ENCODE data around the gene EPHA3.

EPHA3 gene

DNA sequence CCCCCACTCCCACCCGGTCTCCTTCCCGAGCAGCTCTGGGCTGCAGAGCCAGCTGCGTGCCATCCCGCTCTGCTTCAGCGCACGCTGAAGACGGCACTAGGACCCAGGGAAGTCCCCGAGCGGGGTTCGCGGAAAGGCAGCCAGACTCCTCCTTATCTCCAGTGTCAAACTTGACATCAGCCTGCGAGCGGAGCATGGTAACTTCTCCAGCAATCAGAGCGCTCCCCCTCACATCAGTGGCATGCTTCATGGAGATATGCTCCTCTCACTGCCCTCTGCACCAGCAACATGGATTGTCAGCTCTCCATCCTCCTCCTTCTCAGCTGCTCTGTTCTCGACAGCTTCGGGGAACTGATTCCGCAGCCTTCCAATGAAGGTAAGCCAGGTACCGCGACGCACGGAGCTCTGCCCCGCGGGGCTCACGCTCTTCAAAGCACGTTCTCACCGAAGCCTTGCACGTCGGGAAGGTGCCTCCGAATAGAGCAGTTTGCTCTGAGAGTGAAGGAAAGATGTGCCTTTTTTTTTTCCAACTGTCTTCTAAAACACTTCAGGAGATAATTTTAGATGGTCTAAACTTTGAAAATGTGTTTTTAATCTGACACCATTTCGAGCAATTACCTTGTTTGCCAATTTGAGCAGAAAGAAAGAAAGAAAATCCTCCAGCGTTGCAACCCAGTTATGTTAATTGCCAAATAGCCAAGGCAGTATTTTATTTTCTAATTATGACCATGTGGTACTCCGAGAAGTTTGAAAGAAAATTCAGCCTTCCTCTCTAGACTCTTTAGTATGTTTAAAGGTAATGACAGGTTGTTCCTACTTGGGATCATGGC is at the start of gene EPHA3:
Gene EPHA3 (plus strand): TSS at position 161 of the 830 bp plus-strand sequence. CDS start 128 bp downstream, at position 289.
- DNase-seq (ENCODE audit: low read depth) = no peak

DNA sequence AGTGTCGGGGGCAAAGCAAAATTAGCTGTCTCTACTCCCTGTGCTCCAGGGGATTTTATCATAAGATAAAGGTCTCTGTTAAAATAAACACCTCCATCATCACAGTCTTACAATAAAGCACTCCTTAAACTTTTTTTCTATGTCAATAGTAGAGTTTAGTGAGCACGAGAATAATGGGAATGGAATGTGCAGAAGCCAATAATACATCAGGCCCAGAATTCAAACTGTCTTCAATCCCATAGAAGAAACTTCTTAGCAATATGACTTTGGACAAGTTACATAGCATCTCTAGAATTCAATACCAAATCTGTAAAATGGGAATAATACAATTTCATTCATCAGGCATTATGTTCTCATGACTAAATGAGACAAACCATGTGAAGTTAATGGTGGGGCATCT is 49.0 kb upstream of the EPHA3 start:
- no peak for DNase-seq (ENCODE audit: low read depth)

DNA sequence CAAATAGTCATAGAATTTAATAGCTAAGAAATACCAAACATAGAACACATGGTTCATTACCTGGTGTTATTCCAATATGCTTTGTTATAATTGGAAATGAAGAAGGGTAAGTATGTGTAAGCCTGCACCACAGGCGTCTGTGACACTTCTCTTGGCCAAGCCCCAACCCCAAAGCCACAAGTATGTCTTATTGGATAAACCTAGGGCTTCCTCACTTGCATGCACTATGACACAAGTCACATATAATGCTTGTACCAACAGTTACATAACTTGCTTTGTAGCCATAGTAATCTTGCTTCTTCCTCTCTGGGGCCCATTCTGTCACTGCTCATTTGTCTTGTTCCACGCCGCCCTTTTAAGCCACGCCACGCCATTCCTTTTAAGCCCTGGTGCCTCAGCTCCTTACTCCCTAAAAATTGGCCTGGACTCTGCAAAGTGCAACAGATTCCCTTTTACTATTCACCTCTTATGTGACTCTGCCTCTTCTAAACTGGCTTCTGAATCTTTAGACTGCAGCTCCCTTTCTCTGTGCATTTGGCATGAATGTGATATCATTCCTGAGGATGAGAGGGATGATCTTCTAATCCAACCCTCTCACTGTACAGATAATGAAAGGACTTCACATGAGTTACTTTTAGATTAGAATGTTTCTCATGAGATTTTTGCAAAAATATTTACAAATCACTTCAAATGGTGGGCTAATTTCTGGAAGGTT is 48.1 kb upstream of the EPHA3 start:
- no peak for DNase-seq (ENCODE audit: low read depth)

DNA sequence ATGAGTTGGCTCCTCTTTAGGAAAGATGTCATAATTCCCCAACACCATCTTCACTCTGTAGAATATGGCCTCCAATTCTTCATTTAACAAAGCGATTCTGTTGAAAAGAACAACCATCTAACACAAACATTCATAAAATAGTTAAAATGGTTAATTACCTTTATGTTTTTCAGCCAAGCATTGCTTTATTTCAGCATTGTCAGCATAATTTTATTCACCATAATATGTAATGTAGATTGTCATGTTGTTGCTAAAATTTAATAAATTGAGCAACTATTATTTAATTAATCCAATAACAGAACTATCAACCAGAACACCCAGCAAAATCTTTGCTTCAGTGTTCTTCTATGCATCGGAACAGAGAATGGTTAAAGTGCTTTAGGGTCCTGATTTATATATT is 46.2 kb upstream of the EPHA3 start:
- DNase-seq (ENCODE audit: low read depth) = no peak

DNA sequence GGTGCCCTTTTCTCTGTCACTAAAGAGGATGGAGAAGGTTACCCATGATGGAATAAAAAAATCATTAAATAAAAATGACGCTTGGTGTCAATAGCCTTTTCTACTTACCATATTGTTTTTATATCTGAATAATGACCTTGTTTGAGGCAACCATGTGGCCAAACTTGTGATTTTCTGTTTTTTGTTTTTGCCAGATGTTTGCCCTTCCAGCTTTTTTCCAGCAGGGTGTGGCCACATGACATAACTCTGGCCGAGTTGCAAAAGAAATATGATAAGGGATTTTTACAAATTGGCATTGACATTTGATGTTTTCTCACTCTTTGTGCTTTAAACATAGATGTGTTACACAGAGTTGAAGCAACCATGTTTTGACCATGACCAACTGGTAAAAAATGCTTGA is 39.7 kb upstream of the EPHA3 start:
- DNase-seq (ENCODE audit: low read depth) = no peak

DNA sequence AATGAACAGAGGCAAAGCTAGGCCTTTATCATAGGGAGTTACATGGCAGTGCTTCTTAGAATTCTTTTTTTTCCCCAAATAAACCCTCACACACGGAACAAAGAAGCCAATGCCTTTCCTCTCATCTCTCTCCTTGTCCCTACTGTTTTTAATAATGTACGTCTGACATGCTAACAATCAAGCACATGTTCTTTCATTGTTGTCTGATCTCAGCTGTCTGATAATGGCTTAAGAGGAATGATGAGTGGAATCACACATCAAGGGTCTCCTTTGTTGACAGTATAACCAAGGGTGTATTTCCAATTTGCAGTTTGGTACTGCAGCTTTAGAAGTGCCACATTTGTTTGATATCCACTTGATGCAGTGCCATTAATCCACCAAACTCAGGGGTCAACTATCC is 34.8 kb upstream of the EPHA3 start:
- DNase-seq (ENCODE audit: low read depth) = no peak

DNA sequence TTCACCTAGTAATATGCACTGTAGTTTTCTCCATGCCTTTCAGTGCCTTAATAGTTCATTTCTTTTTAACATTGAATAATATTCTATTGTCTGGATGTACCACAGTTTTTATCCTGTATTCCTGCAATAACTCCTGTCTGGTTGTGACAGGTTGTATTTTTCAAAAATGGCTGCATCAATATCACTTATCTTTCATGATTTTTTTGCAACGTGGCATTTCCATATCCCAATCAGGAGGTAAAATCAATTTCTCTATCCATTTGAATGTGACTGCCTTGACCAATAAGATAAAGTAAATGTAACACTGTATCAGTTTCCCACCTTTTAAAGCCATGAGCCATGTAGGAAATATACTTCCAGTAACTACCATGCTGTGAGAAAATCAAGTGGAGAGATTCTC is 27.5 kb upstream of the EPHA3 start:
- no peak for DNase-seq (ENCODE audit: low read depth)

DNA sequence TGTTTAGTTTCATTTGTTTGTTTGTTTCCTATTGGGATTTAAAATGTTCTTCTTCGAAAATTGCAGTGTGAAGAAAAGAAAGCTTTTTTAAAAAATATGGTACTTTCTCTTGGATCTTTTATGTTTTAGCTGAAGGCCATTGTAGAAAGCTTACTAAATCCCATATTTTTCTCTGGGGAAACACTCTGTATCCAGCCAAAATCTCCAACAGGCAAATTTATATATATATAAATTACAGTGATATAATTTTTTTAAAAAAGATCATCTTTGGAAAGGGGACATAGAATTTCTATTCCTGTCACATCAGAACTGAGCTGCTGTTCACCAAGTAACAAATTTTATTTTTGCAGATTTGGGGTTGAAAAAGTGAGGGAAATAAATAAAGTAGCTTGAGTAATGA is 19.6 kb upstream of the EPHA3 start:
- no peak for DNase-seq (ENCODE audit: low read depth)

DNA sequence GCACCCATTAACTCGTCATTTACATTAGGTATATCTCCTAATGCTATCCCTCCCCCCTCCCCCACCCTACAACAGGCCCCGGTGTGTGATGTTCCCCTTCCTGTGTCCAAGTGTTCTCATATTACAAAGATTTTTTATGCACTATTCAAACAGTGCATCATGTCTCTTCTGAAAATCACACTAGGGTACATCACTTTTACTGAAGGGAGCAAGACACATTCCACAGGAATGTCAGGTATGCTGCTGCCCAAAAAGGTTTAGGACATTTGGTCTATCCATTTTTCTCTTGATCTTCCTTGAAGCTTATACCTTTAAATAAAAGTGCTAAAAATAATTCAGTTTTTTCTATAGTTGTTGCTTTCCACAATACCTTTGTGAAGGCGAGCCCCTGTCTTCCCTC is 9.2 kb upstream of the EPHA3 start:
- no peak for DNase-seq (ENCODE audit: low read depth)

DNA sequence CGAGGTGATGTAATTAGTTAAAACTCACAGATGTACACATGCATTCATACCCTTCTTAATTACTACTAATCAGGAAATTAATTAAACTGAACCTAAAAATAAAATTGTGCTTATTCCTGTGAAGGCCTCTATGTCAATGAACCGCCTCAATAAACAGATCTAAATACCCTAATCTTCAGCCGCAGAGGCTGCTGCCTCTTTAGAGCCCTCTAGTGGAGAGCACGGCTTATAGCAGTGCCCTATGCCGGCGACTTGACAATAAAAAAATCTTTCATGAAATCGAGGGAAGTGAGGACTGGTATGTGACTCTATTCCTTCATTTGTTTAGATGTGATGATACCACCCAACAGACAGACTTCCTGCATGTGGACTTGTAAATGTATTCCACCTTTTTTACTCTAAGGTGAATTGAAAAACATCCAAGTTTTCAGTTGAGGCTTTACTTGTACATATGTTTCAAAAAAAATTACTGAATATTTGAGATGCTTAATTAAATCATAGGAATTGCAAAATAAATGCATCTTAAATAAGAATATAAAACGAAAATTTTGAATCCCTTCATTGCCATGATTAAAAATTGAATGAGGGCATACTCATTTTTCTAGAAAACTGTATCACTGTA is 8.3 kb upstream of the EPHA3 start:
- no peak for DNase-seq (ENCODE audit: low read depth)

DNA sequence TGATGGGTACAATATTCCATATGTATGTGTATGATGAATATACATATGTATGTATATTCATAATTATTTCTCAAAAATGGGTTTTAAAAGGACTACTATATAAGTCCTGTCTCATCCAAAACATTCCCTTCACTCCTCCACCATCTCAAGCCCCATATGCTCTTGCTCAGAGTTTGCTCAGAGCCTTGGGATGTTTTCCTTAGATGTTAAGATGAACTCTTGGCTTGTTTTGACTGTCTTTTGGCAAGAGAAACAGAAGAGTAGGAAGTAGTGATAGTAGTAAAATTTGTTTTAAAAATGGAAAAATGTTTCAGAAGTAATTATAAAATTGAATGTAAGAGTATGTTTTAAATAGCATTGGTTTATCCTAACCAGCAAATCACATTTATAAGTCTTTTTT is 6.2 kb upstream of the EPHA3 start:
- DNase-seq (ENCODE audit: low read depth) = no peak

DNA sequence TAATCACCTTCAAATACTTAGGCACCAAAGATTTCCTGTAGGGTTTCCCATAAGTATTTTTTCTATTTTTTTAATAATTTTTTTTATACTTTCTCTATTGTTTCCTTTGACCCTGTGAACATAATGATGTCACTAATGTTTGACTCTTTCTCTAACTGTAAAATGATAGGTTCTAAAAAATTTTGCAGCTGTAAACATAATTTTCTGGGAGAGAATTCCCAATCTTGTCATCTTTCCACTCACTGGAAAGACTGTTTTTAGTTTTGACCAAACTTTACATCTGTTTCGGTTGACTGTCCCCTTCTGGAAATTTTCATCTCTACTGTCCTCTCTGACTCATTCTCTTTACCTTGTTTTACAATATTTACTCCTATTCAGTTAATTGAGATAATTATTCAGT is 5.5 kb upstream of the EPHA3 start:
- DNase-seq (ENCODE audit: low read depth) = no peak

DNA sequence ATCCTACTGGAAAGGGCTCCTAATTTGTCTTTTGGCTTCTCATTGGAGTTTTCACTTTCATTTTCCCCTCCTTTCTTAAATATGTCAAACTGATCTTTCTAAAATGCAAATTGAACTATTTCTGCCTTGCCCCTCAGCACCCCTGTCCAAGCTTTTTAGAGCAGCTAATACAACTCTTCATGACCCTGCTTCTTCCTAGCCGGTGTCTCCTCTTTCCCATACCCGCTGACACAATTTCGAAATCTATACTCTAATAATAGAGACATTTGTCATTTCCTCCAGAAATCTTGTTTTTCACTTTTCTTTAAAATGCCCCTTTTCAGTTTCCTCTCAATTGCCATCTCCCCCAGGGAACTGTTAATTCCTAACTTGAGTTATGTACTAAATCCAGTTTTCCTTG is 2.9 kb upstream of the EPHA3 start:
- DNase-seq (ENCODE audit: low read depth) = no peak

DNA sequence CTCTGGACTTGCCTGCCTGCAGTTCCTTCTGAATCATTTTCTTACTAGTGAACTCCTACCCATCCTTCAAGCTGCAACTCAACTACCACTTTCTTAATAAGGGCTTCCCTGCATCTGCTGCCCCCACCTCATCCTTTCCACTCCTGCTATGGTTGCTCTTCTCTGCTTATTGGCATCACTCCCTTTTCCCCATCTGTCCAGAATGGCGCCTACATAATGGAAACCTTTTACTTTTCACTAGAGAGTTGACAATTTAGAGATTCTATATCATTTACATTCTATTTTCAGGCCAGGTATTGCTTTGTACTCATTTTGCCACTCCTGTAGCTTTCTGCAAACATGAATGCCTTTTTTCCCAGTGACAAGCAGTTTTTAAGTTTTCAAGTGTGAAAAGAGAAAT is 1.9 kb upstream of the EPHA3 start:
- DNase-seq (ENCODE audit: low read depth) = no peak

DNA sequence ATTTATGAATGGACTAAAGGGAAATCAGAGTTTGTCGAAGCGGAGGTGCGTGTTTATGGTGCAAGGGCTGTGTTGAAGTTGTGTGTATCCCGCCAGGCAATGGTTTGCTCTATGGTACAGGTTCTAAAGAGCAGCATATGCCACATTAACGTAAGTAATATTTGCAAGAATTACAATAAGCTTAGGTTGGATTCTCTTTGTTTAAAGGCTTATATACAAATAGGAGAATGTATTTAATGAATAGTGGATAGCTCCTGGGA is 800 bp downstream of the EPHA3 start:
- DNase-seq (ENCODE audit: low read depth) = no peak

DNA sequence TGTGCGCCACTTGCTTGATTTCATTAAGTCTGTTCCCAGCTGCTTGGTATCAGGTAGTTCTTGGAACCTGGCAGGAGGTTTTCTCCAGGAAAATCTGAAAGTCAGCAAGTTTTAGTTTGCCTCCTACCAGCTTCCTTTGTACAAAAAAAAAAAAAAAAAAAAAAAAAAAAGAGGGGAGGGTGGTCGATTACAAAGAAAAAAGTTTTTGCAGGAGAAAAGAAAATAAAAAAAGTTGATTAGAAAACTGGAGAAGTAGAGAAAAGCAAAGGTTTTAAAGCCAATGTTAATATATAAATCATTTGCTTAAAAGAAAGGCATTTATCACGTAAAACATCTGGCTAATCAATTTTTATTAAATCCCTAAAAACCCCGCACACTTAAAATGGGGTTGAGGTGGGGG is 5.9 kb downstream of the EPHA3 start:
- no peak for DNase-seq (ENCODE audit: low read depth)

DNA sequence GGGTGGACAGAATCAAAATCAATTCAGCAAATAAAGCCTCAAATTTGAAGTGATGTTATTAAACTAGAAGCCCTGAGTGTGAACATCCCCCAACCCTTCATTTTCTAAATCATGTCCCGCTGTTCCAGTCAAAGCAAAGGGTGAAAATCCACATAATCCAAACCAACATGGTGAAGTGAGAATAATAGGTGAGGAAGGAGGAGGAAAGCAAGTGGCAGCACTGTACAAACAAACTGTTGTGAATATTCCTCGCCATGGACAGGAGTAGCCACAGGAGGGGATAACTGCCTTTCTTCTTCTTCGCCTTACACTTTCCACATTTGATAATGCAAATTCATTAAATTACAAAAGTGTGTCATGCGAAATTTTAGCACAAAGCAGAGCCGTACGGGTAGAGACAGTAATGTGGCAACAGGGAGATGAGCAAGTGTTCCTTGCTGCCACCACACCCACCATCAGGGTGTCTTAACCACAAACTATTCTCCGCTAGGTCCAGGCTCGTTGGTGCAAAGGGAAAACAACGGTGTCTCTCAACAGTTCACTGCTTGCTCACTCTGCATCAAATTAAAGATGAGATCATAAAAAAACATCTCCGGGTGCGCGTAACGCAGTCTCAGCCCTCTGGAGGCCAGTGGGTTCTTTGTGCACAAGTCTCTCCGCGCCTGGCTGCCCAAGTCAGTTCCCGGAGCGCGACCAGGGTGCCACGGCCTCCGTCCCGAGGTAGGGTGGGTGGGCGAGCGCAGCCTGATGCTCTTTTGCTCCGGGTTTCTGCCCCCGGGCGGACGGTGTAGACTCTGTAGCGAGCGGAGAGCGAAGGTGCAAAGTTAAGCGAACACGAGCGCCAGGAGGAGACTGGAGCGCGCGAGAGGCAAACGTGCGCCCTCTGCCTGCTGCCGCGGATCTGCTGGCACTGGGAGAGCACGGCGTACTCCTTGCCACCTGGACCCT is 6.7 kb downstream of the EPHA3 start:
- no peak for DNase-seq (ENCODE audit: low read depth)

DNA sequence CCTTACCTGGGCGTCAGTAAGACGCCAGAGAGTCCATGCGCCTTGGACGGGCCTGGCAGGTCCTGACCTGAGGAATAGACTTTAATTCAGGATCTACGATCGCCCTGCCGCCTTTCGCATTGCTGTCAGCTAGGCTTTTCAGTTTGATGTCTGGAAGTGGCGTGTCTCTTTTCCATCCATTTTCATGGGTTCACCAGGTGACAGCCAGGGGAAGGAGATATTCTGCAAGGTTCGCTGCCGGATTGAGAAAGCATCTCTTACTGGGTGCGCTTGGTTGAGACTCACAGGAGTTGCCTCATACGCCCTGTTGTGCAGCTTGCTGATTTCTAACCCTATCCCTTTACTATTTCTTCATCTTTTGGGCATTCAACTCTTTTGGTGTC is 7.4 kb downstream of the EPHA3 start:
- no peak for DNase-seq (ENCODE audit: low read depth)

DNA sequence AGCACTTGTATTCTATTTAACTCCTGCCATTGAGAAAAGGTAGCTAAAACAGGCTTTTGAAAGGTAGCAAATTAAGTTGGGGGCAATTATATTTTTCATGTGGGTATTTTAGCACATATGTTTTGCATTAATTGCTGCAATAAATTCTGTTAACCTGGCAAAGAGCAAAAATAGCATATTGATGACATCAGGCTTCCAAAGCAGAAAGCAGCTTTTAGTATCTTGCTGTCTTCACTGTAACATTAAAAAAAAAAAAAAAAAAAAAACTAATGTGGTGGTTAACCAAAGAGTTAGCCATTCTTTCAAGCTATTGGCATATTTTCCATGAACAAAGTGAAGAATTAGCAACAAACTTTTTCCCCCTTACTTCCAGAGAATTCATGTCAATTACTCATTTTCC is 9.1 kb downstream of the EPHA3 start:
- DNase-seq (ENCODE audit: low read depth) = no peak

DNA sequence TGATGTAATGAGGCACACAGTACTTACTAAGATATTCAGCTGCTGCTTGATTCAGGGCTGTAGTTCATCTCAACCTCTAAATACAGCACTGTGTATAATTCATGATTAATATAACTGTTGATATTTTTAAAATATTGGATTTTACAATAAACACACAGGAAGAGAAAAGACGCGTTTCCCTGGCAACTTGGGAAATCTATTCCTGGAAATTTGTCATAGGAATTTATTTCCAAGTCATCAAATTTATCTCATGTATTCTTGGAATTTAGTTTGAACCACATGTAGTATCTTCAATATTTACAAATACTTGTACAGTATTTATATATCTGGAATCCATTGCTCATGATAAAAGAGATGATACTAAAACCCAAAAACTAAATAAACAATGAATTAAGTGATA is 30.6 kb downstream of the EPHA3 start:
- DNase-seq (ENCODE audit: low read depth) = no peak

DNA sequence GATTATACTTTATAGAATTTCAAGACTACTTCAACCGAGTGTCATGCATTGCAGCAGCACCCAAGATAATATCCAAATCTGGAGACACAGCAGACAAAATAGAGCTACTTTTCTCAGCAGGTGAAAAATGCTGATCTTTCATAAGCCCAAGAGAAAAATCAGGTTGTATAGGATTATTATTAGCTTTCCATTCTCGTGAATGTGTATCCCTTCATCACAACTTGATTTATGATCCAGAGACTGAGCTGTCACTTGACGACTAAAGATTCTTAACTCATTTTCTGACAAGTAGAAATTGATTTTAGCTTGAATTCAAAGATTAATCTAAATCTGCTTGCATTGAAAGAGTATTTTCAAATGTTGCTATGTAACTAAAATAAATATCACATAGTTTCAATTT is 32.4 kb downstream of the EPHA3 start:
- no peak for DNase-seq (ENCODE audit: low read depth)

DNA sequence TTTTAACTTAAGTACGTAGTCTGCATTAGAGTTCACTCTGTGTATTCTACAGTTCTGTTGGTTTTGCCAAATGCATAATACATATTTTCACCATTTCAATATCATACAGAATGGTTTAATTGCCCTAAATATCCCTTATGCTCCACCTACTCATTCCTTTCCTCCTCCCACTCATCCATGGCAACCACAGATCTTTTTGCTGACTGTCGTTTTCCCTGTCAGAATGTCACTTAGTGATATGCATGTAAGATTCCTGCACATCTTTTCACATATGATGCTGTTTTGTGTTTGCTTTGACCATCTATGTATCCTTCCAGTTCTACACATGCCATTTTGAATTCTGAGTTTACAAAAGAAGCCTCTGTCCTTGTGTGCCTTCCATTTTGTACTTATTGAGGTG is 36.7 kb downstream of the EPHA3 start:
- DNase-seq (ENCODE audit: low read depth) = no peak

DNA sequence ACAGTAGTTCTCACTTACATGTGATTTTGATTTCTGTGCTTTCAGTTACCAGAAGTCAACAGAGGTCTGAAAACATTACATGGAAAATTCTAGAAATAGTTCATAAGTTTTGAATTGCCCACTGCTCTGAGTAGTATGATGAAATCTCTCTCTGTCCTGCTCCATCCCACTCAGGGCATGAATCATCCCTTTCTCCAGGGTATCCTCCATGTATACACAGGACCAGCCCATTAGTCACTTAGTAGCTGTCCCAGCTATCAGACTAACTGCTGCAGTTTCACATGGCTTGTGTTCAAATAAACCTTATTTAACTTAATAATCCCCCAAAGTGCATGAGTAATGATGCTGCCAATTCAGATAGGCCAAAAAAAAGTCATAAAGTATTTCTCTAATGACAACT is 38.6 kb downstream of the EPHA3 start:
- DNase-seq (ENCODE audit: low read depth) = no peak

All from stimulated activated CD8-positive, alpha-beta memory T cell treated with anti-CD3 and anti-CD28 coated beads, Interleukin-12 subunit alpha, Interleukin-12 subunit beta, amount 100 ng/mL, for 4 hours (primary cell).